NCI-H1694 treated with DMSO at 0.1 percent for 48 hours (cell line): ENCODE measurements around the gene KAZN.
A peak's percentile ranks its signal among the peaks of the same experiment; 100 is the strongest.

Experiments
- DNase-seq: peaks from one replicate; lab custom pipeline; 2025; lab: John Stamatoyannopoulos, UW

KAZN gene

DNA sequence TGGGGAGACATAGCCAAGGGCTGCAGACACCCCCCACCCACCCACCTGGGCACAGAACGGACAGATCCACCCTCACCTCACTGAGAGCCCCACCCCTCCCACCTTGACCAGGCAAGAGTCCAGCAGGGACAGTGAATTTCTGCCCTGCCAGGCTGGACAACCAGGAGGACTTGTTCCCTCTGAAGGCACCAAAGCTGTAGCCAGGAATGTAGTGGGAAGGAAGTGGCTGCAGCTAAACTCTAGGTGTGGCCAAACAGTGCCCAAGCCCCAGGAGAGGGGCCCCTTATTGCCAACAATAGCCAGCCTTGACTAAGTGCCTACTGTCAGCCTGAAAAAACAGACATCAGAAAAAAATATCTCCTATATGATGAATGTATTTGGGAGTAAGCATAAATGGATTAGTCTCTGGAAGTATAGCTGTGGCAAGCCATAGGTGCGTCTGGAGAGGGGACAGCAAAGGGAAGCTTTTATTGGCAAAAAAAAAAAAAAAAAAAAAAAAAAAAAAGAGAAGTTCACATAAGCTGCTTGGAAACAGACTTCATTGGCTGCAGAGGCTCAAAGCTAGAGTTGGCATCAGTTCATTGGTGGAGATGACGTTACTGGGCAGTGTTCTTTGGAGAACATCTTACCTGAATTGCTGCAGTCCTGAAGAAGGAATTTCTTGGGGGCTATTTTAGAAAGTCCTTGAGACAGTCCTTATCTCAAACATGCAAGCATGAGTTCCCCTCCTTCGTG is 490.9 kb downstream of the KAZN start:
- DNase-seq: no peak

GRCh38 chr1:15090373-15090772 is 491.9 kb downstream of the KAZN start:
- no peak for DNase-seq

- DNase-seq: no peak
Measured at GRCh38 chr1:15094056-15094455, 495.6 kb downstream of the KAZN start.

DNA sequence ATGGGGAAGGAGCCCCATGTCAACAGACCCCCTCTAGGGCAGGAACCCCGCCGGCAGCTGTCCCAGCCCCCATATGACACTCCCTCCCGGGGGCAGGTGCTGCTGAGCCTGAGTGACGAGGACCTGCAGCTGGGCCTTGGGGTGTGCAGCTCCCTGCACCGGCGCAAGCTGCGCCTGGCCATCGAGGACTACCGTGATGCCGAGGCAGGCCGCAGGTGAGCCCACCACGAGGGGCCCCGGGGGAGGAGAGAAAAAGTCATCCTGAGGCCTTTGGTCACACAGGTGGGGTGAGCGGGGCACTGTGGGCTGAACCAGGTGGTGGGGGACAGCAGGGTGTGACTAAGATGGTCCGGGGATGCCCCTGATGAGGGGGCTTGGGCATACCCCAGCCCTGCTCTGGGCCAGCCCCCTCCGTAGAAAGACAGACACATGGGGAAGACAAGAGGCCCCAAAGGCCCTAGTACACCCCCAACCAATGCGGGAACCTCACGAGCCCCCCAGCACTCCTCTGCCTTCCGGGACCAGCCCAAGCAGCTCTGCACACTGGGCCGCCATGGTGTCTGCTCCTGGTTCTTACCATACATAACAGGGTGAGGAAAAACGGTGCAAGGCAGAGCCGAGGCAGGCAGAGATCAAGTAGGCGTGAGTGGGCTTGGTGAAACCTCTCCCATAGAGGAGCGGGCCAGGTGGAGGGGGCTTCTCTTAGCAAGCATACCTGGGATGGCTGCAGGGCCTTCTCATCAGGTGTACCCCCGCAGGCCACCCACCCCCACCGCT is 496.4 kb downstream of the KAZN start:
- no peak for DNase-seq

- no peak for DNase-seq
Measured at GRCh38 chr1:15095496-15095875, 497.0 kb downstream of the KAZN start.

GRCh38 chr1:15096293-15096692 is 497.8 kb downstream of the KAZN start:
- DNase-seq: no peak

GRCh38 chr1:15098176-15099125 is 500.0 kb downstream of the KAZN start:
- no peak for DNase-seq

DNA sequence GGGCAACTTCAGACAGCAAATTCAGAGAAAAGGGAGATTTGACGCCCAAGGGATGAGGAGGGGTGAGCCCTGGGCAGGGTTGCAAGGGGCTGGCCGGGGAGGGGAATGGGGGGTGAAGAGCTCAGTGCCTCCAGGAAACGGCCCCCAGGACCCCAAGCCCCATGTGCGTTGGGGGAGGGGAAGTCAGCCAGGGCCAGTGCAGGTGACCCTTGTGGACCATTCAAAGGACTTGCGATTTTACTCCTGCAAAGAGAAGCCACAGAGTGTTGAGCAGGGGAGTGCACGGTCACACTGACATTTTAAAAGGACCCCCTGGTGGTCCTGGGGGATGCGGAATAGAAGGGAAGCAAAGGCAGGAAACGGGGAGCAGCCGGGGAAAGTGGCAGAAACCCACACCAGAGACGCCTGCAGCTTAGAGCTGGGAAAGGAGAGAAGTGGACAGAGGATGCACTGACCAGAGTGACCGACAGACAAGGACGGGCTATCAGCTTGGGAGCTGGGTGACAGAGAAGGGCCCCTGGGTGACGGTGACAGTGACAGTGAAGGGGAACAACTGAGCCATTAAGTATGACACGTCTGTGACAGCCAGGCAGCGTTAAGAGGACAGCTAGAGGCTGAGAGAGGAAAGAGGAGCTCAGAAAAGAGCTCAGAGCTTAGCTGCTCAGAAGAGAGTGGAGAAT is 501.1 kb downstream of the KAZN start:
- no peak for DNase-seq

- DNase-seq: peak; percentile 12
Measured at GRCh38 chr1:15100121-15100879, 501.8 kb downstream of the KAZN start.

- no peak for DNase-seq
Measured at GRCh38 chr1:15100880-15101760, 502.6 kb downstream of the KAZN start.

DNA sequence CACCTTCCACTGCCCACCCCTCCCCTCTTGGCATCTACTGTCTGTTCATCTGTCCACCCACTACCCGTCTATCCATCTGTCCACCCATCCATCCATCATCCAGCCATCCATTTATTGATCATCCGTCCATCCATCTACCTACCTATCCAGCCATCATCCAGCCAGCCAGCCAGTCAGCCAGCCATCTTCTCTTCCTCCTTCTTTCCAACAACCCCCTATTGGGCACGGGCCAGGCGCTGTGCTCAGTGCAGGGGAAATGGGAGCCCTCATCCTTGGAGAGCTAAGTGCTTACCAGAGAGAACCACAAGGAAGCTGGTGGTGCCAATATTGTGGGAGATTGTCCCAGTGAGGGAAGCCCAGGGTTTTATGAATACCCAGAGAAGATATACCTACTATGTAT is 503.3 kb downstream of the KAZN start:
- no peak for DNase-seq

- no peak for DNase-seq
Measured at GRCh38 chr1:15102646-15103045, 504.2 kb downstream of the KAZN start.

- no peak for DNase-seq
Measured at GRCh38 chr1:15103211-15103610, 504.7 kb downstream of the KAZN start.

DNA sequence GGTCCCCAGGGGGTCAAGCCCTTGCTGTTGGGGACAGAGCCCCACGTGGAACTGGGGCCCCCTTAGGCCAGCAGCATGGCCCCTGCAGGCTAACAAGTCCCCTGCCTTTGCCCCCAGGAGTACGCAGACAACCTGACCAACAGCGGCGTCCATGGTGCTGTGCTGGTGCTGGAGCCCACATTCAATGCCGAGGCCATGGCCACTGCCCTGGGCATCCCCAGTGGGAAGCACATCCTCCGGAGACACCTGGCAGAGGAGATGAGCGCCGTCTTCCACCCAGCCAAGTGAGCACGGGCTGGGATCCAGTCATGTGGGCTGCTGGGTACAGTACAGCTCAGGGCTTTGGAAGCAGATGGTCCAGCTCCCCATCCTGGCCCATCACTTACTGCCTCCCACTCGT is 505.4 kb downstream of the KAZN start:
- DNase-seq: no peak

- no peak for DNase-seq
Measured at GRCh38 chr1:15104768-15105167, 506.3 kb downstream of the KAZN start.

DNA sequence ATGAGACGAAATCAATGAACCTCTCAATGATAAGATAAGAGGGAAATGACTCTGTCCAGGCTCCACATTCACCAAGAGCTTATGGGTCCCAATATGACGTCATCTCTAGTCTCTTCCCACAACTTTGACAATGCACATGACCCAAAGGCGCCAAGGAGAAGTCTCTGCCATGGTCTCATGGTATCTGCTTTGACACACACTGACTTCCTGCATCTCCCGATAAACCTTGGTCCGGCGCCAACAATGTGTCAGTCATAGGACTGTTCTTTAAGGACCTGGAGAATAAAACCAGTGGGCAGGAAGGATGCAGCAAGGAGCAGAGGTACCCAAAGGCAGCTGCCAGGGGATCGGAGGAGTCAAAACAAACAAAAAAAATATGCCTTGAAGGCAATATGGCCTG is 508.1 kb downstream of the KAZN start:
- no peak for DNase-seq

GRCh38 chr1:15107058-15107687 is 508.7 kb downstream of the KAZN start:
- no peak for DNase-seq

DNA sequence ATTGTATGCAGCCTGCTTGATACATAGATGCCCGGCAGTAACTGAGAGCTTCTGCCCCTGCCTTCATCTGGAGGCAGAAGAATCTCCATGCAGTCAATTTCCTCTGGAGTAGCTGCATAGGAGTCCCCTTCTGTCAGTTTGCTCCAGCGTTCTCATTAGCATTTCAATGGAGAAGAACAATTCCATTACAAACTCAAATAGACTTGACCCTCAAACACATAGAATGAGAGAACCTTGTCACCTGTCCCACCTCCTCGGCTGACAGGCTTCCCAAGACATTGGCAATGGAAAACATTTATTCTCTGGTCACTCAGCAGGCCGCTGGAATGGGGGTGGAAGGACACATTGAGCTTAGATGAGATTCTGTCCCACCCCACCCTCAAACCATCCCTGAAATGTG is 509.4 kb downstream of the KAZN start:
- DNase-seq: no peak

GRCh38 chr1:15110128-15110866 is 511.8 kb downstream of the KAZN start:
- DNase-seq: no peak
